Stimulated activated CD4-positive, alpha-beta T cell treated with anti-CD3 and anti-CD28 coated beads, TNF-alpha, amount 100 ng/mL, for 4 hours (primary cell): ENCODE data around the gene LRIT1.

Experiments used
- DNase-seq, 3 experiments: peaks; one replicate each; pipeline ENCODE4 v3.0.0-alpha.2; 2020; ENCODE audit warnings: low read depth in 3 of 3

The LRIT1 gene

DNA sequence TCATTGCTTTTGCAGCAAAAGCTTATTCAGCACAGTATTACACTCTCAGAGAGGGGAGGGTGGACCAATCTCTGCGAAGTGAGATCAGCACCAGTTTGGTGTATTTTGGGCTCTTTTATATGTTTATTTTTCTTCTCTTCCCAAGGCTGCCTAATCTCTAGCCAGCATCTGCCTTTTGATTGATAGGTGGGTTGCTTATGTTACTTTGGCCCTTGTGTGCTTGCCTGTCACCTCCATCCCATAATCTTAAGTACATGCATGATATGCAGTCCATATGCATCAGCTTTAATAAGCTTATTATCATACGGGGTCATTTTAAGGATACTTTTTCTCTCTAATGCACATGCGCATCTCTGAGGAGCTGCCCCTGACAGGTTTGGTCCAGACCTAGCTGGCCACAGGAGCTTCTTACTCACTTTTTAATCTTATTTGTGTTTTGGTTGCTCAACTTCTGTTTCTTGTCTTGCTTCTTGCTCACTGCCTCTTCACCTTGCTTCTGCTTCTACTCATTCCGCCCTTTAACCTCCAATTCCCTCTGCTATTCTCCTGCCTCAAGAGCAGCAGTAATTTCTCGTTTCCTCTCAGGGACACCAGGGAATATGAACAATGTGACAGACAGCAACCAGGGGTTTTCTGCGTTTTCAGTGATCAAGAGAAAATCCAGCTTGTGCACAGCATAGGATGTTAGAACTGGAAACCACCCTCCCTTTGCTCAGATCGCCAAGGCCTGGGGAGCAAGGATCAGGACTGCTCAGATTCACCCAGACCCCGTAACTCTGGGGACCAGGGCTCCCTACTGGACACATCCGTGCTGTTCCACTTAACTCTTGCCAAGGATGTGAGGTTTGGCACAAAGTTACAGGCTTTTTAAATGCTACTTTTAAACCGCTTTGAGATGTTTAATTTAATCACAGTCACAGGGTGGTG is 13.5 kb upstream of the LRIT1 start:
- DNase-seq: no peak

DNA sequence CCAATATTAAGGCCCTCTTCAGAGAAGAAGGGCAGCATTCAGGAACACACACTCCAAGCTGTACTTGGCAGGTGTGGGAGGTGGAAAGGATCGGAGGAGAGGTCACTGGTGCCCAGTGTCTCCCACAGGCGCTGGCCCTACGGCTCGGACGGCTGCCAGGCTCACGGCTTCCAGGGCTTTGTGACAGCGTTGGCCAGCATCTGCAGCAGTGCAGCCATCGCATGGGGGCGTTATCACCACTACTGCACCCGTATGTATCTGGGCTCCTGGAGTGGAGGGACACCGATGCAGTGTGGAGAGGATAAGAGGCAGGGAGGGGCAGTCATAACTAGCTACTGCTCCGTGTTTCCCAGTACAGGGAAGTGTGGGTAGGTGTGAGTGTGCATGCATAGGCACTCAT is 7.4 kb upstream of the LRIT1 start:
- no peak for DNase-seq

GRCh38 chr10:84247496-84247895 is 6.2 kb upstream of the LRIT1 start:
- no peak for DNase-seq

- no peak for DNase-seq
Observed at GRCh38 chr10:84244651-84245270, 3.4 kb upstream of the LRIT1 start, which contains the start of gene RGR. TSS of gene RGR (plus strand) at chr10:84245053. CDS start at chr10:84245091, 38 bp downstream.

GRCh38 chr10:84243759-84244158 is 2.4 kb upstream of the LRIT1 start:
- no peak for DNase-seq

DNA sequence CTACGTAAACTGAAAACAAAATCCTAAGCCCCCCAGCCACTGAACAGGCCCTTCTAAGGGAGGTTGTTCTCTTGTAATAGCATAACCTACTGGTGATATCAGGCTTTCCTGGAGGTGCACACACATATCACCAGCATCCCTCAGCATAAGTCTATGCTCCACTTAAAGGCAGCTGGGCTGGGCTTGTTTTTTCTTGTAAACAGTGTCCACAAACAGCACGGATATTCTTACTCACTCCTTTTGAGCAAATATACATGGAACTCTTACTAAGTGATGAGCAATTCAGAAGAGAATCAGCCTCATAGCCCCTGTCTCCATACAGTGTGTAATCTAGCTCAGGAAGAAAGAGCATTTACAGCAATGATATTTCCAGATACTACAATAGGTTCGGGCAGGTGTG is 2.4 kb downstream of the LRIT1 start:
- DNase-seq: no peak

DNA sequence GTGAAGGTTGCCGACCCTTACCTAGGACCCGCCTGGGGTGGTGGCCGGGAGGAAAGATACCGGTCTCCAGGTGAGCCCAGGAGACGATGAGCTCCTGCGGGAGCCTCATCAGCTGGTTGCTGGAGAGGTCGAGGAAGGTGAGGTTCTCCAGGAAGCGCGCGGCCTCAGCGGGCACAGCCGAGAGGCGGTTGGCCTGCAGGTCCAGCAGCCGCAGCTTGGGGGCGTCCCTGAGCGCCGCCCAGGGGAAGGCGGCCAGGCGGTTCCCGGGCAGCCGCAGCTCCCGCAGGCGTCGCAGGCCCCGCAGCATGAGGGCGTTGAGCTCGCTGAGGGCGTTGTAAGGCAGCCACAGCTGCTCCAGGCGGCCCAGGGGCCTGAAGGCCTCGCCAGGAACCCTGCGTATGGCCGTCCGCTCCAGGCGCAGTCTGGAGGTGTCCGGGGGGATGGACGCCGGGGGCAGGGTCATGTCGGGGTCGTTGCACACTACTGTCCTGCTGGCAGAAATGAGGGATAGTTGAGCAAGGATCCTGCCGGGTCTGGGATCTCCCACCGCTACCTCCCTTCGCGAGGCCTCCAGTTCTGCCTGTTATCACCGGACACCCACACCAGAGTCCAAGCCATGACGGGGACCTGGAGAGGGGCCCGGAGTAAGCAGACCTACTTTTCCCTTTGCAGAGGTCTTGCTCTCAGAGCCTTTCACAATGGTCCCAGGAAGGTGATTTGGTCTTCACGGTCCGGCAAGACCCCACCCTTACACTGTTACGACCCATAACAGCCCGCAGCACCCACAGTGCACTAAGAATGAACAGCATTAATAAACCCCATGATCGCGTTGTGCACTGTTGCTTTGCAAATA is 3.9 kb downstream of the LRIT1 start:
- no peak for DNase-seq

DNA sequence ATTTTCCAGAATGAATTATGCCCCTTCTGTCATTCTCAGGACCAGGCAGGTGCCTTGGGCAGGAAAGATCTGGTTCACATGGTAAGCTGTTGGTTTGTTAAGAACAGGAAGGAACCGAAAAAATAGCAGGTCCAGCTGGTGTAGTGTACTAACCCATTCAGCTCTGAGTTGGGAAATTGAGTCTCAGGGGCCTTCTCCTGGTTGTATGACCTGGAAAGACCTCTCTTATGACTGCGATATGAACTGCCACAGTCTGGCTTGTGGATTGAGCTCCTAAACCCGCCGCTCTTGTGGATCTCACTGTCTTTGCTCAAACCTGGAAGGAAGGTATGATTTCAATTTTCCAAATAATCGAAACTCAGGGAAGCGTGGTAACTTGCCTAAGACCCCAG is 4.5 kb downstream of the LRIT1 start:
- no peak for DNase-seq

DNA sequence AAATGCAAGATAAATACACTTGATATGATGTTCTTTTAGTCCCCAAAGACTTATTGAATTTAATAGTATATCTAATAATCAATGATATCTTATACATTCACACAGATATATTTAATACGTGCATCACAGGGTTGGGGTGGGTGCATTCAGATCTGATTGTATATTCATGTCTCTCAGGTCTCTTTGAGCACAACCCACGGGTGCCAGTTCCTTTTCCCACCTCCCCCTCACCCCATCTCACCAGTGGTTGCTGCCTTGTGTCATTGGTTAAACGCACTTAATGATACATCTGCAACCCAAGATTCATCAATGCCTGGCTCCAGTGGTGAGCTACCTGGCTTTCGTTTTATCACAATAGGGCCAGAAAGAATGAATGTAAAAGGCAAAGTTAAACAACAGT is 6.2 kb downstream of the LRIT1 start:
- DNase-seq: no peak

GRCh38 chr10:84234479-84234878 is 6.9 kb downstream of the LRIT1 start:
- DNase-seq: no peak

GRCh38 chr10:84233940-84234339 is 7.4 kb downstream of the LRIT1 start:
- DNase-seq: no peak

DNA sequence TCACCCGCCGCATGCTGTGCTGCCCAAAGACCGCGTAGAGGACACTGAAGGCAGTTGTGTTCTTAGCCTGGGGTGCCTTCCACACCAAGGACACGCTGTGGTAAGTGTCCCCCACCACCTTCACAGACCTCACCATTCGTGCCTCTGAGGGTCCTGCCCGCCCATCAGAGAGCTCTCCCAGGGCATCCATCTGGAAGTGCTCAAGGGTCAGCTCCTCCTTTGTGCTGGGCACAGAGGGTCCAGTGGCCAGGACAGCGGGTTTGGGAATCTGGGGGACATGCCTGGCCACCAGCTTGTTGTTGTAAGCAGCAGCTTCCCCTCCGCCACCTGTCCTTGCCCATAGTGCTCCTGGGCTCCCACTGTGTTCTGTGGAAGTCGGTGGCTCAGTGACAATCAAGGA is 9.0 kb downstream of the LRIT1 start:
- no peak for DNase-seq

- DNase-seq: no peak
Observed at GRCh38 chr10:84230359-84230758, 11.0 kb downstream of the LRIT1 start.

GRCh38 chr10:84227810-84228209 is 13.5 kb downstream of the LRIT1 start:
- DNase-seq: no peak

DNA sequence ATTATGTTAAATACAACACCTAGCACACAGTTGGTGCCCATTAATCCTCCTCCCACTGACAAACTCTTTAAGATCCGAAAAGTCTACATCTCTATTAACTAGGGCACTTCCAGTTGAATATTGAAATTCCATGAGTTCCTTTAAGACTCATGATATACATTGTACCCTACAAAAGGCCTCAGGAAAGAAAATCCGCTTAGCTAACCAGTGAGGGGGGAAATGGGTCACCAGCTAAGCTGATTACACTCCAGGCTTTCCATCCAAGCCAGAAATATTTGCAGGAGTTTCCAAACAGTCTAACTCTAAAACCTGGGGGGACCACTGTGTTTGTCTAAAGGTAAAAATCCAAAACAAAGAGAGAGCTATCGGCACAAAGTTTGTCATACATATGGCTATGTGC is 14.7 kb downstream of the LRIT1 start:
- DNase-seq: no peak

- DNase-seq: no peak
Observed at GRCh38 chr10:84225427-84226173, 15.7 kb downstream of the LRIT1 start, which contains the start of gene LRIT2. TSS of gene LRIT2 (minus strand) at chr10:84225544. CDS start at chr10:84225520, 24 bp downstream.

DNA sequence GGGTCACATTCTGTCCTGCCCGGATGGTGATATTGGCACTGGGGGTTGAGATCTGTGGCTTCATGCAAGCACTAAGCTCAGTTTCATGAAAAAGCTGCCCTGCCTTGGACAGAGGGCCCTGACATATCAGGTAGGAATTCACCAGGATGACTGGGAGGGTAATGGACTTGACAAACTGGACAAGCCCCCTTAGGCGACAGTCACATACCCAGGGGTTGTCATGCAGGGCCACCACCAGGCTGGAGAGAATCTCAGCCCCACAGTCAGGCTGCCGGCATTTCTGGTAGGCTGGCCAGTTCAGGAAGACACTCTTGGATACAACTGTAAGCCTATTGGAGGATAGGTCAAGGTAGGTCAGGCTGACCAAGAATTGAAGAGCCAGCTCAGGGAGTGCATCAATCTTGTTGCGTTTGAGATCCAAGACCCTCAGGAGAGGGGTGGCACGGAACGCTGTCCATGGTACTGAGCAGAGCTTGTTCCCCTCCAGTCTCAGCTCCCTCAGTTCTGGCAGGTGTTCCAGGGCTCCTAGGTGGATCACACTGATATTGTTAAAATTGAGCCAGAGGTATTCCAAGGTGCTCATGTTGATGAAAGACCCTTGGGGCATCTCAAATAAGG is 16.8 kb downstream of the LRIT1 start:
- no peak for DNase-seq

DNA sequence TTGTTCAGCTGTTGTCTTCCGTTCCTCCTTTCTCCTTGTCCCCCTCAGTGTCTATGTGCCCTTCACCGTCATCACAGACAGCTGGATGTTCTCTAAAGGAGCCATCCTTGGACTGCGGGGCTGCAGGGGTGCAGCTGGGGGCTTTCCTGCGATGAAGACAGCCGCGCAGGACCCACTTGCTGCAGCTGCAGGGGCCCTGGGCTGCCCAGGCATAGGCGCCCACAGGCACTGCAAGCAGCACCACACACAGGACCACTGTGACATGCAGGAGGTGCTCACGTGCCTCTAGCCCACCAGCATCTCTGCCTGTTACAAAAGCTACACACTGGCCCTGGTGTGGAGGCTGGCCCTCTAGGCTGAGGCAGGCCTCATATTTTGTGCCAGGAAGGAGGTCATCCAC is 19.4 kb downstream of the LRIT1 start:
- DNase-seq: no peak

DNA sequence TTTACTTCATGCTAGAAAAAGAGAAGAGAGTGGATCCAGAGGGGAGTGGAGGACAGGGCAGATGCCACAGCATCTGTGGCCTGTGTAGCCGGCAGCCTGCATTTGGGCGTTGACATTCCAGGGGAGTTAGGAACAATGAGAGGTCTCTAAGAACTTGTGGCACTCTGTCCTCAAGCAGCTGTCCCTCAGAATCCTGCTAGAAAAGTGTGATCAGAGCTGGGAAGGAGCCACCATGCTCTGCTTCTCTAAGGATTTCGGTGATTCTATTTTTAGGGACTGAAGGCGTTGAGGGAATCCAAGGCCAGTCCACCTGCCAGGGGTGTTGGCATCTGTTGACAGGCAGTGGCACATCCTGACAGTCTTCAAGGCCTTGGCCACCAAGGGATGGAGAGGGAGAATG is 23.6 kb downstream of the LRIT1 start:
- DNase-seq: no peak

DNA sequence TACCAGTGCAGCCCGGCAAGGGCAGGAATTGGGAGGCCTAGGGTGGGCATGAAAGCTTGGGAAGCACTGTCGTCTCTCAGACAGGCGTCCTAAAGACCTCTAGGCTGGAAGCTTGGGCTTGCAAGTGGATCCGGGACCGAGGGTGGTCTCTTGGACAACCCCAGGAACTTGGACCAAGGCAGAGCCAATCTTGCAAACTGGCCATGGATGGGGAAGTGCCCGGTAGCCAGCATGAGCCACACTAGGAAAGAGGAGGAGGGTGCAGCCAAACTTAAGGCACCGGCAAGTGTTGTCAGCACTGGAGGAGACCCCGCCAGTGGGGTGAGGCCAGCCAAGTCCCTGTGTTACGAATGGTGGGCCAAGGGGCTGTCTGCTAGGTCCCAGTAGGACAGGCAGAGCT is 24.5 kb downstream of the LRIT1 start:
- DNase-seq: no peak

- DNase-seq: no peak
Observed at GRCh38 chr10:84214612-84215235, 26.6 kb downstream of the LRIT1 start.
